ENCODE data around the gene MYO1D. TPM values are rescaled to one million over a fixed set of nuclear protein-coding genes. Genes with fewer than 3 reads are reported as not detected.
"Not testable (repeated sequence)": the region's sequence is repeated elsewhere in the genome, so short reads cannot be mapped to it uniquely, and the experiment has no call there.

MYO1D gene
- 10 to 100 TPM; 42.9 to 43.7 TPM for total RNA-seq
- 10.5 TPM for polyA plus RNA-seq (2013, experiment 1 of 2)
- polyA plus RNA-seq (2013, experiment 2 of 2), result 11.1 TPM
- long read RNA-seq, experiment 1, full-length matches to known transcripts, result 2 of 16 reads
- long read RNA-seq, experiment 1, partial matches to known transcripts, result 3 of 16 reads
- long read RNA-seq, experiment 1, other reads (novel, unspliced or antisense), result 11 of 16 reads
- long read RNA-seq, experiment 2, full-length matches to known transcripts, result 36 of 60 reads
- long read RNA-seq, experiment 2, partial matches to known transcripts, result 13 of 60 reads
- long read RNA-seq, experiment 2, other reads (novel, unspliced or antisense), result 11 of 60 reads
- long read RNA-seq, experiment 3, full-length matches to known transcripts, result 2 of 14 reads
- long read RNA-seq, experiment 3, partial matches to known transcripts, result 1 of 14 reads
- long read RNA-seq, experiment 3, other reads (novel, unspliced or antisense), result 11 of 14 reads
- long read RNA-seq, experiment 4, partial matches to known transcripts, result 0 of 1 reads
- long read RNA-seq, experiment 4, other reads (novel, unspliced or antisense), result 1 of 1 reads

DNA sequence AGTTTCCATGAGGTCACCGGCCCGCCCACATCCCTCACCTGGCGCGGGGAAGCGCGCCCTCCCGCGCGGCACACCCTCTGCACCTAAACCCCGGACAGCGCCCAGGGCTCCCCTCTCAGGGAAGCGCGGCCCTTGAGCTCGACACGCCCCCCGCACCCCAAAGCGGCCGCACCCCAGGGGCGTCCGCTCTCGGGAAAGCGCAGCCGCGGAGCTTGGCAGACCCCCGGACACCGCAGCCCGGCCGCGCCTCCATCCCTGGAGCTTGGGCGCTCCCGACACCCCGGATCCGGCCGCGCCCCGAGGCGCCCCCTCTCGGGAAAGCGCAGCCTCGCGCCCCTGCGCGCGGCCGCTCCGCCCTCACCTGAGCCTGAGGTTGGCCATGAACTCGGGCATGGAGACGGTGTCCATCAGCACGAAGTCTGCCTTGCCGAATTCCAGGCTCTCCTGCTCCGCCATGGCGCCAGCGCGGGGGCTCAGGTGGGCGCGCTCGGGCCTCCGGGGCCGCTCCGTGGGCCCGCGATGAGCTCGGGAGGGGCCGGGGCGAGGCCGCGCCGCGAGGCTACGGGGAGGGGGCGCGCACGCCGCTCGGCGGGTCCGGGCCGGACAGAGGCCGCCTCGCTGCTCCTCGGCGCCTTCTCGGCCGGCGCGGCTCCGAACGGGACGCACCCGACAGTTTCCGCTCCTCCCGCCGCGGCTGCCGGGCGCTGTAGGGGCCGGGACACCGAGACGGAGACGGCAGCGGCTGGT is at the start of gene MYO1D:
TSS of gene MYO1D (minus strand) at position 708 of the 747 bp plus-strand sequence. CDS start at position 456, 252 bp downstream.
- WGBS, 2 experiments (ENCODE audit: insufficient coverage in 1 of 2, insufficient read length in 1 of 2), result 0 to 1% methylated on average over 42 to 101 of the region's 101 CpGs
- no peak within 1 kb of the TSS for H3K27ac ChIP-seq (ENCODE audit: low read depth, low read length)
- H3K27ac Mint-ChIP-seq, result peak within 1 kb of the TSS; percentile 74

DNA sequence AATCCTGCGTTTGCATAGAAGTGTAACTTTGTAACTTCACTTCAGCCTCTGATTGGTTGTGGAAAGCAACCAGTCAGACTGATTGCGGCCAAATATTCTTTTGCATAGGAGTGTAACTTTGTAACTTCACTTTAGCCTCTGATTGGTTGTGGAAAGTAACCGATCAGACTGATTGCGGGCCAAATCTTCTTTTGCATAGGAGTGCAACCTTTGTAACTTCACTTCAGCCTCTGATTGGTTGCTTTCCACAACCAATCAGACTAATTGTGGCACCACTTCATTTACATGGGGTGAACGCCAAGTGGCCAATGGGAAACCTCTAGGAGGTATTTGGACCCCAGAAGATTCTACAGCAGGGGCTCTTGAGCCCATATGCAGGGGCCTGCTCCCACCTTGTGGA is 49.3 kb upstream of the MYO1D start:
- no peaks in the 10 kb centered on the region for H3K27me3 Mint-ChIP-seq (ENCODE audit: insufficient read depth)
- Histone ChIP-seq H3K4me1 (ENCODE audit: control insufficient read depth, insufficient read depth, low read length) (no peaks in the 10 kb centered on the region), H3K27ac (ENCODE audit: low read depth, low read length) (no peak overlapping the region), H3K27me3 (ENCODE audit: control insufficient read depth, insufficient read depth, low read length, poor library complexity, severe bottlenecking) (no peaks in the 10 kb centered on the region), H3K4me3 (ENCODE audit: low read length) (no peak overlapping the region), H3K9ac (ENCODE audit: extremely low read depth, low read length, poor library complexity, severe bottlenecking) (no peak overlapping the region), H3K36me3 (ENCODE audit: control insufficient read depth, insufficient read depth, low read length) (peaks cover under 1% of the 10 kb centered on the region), H3K9me3 (ENCODE audit: control insufficient read depth, low read length) (peaks cover under 1% of the 10 kb centered on the region)
- DNase-seq, result peak; percentile 36
- no peak overlapping the region for H3K27ac Mint-ChIP-seq
- peaks cover 5% of the 10 kb centered on the region for H3K9me3 Mint-ChIP-seq
- H3K36me3 Mint-ChIP-seq (ENCODE audit: low read depth), result peaks cover 8% of the 10 kb centered on the region
- H3K4me1 Mint-ChIP-seq, result peaks cover 7% of the 10 kb centered on the region
- 89 to 96% methylated on average over 5 of the region's 5 CpGs for WGBS, 2 experiments (ENCODE audit: insufficient coverage in 1 of 2, insufficient read length in 1 of 2)
- no peak overlapping the region for H3K4me3 Mint-ChIP-seq
- TF ChIP-seq, protein P1, sequence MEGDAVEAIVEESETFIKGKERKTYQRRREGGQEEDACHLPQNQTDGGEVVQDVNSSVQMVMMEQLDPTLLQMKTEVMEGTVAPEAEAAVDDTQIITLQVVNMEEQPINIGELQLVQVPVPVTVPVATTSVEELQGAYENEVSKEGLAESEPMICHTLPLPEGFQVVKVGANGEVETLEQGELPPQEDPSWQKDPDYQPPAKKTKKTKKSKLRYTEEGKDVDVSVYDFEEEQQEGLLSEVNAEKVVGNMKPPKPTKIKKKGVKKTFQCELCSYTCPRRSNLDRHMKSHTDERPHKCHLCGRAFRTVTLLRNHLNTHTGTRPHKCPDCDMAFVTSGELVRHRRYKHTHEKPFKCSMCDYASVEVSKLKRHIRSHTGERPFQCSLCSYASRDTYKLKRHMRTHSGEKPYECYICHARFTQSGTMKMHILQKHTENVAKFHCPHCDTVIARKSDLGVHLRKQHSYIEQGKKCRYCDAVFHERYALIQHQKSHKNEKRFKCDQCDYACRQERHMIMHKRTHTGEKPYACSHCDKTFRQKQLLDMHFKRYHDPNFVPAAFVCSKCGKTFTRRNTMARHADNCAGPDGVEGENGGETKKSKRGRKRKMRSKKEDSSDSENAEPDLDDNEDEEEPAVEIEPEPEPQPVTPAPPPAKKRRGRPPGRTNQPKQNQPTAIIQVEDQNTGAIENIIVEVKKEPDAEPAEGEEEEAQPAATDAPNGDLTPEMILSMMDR (conservative IDR thresholded peaks at IDR 0.05), result no peak

More for the DNA sequence above, at the start of gene MYO1D:
- Histone ChIP-seq H3K27me3 (ENCODE audit: control insufficient read depth, insufficient read depth, low read length, poor library complexity, severe bottlenecking) (no peaks in the 10 kb centered on the region), H3K4me3 (ENCODE audit: low read length) (peak within 1 kb of the TSS; percentile 93), H3K4me1 (ENCODE audit: control insufficient read depth, insufficient read depth, low read length) (no peaks in the 10 kb centered on the region), H3K36me3 (ENCODE audit: control insufficient read depth, insufficient read depth, low read length) (no peaks in the 10 kb centered on the region), H3K9me3 (ENCODE audit: control insufficient read depth, low read length) (no peaks in the 10 kb centered on the region), H3K9ac (ENCODE audit: extremely low read depth, low read length, poor library complexity, severe bottlenecking) (peak within 1 kb of the TSS; percentile 62)
- peak within 1 kb of the TSS; percentile 75 for H3K4me3 Mint-ChIP-seq
- DNase-seq, result peak; percentile 92
- peaks cover 2% of the 10 kb centered on the region for H3K36me3 Mint-ChIP-seq (ENCODE audit: low read depth)
- no peaks in the 10 kb centered on the region for H3K9me3 Mint-ChIP-seq
- H3K4me1 Mint-ChIP-seq, result peaks cover 21% of the 10 kb centered on the region
- TF ChIP-seq, protein P1 (conservative IDR thresholded peaks at IDR 0.05), result peak; percentile 73
- H3K27me3 Mint-ChIP-seq (ENCODE audit: insufficient read depth), result peaks cover 2% of the 10 kb centered on the region

DNA sequence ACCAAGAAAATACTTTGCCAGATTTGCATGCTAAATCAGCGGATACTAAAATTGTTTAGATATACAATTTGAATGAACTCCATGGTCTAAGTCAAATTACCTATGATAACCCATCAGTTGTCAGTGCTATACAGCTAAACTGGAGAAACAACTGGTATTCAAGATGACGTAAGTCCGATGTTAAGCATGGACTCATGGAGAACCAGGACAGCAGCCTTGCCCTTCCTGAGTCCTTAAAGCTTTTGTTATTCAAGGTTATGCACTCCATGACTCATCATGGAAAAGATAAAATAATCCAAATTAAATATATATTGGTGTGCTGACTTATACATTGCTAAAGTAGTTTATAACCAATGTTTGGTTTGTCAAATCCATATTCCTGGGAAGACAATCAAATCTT is 47.0 kb upstream of the MYO1D start:
- H3K9ac ChIP-seq (ENCODE audit: extremely low read depth, low read length, poor library complexity, severe bottlenecking); H3K27ac ChIP-seq (ENCODE audit: low read depth, low read length); H3K4me3 ChIP-seq (ENCODE audit: low read length); H3K36me3 ChIP-seq (ENCODE audit: control insufficient read depth, insufficient read depth, low read length); H3K27me3 ChIP-seq (ENCODE audit: control insufficient read depth, insufficient read depth, low read length, poor library complexity, severe bottlenecking); H3K9me3 ChIP-seq (ENCODE audit: control insufficient read depth, low read length); DNase-seq; H3K4me3 Mint-ChIP-seq; H3K27ac Mint-ChIP-seq; H3K36me3 Mint-ChIP-seq (ENCODE audit: low read depth); H3K27me3 Mint-ChIP-seq (ENCODE audit: insufficient read depth); H3K4me1 Mint-ChIP-seq; H3K4me1 ChIP-seq (ENCODE audit: control insufficient read depth, insufficient read depth, low read length): not testable (repeated sequence)
- H3K9me3 Mint-ChIP-seq, result peaks cover 12% of the 10 kb centered on the region
- WGBS, 2 experiments (ENCODE audit: insufficient coverage in 1 of 2, insufficient read length in 1 of 2), result 67 to 76% methylated on average over 2 to 3 of the region's 3 CpGs
